ENCODE data around the gene IRAK1BP1.

Gene IRAK1BP1

GRCh38 chr6:78842953-78843352, 24.4 kb upstream of the IRAK1BP1 start:
- TF ChIP-seq EZH2phosphoT487 (conservative IDR thresholded peaks at IDR 0.05; ENCODE audit: low read length), result no peak
- TF ChIP-seq, protein P1, sequence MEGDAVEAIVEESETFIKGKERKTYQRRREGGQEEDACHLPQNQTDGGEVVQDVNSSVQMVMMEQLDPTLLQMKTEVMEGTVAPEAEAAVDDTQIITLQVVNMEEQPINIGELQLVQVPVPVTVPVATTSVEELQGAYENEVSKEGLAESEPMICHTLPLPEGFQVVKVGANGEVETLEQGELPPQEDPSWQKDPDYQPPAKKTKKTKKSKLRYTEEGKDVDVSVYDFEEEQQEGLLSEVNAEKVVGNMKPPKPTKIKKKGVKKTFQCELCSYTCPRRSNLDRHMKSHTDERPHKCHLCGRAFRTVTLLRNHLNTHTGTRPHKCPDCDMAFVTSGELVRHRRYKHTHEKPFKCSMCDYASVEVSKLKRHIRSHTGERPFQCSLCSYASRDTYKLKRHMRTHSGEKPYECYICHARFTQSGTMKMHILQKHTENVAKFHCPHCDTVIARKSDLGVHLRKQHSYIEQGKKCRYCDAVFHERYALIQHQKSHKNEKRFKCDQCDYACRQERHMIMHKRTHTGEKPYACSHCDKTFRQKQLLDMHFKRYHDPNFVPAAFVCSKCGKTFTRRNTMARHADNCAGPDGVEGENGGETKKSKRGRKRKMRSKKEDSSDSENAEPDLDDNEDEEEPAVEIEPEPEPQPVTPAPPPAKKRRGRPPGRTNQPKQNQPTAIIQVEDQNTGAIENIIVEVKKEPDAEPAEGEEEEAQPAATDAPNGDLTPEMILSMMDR (IDR thresholded peaks at IDR 0.05; ENCODE audit: insufficient read depth, low read length, poor library complexity, severe bottlenecking), result no peak
- no peak overlapping the region for H3K27ac ChIP-seq (ENCODE audit: low read depth, low read length)
- no peaks in the 10 kb centered on the region for H3K36me3 ChIP-seq (ENCODE audit: low read length)
- H3K9me2 ChIP-seq (replicated peaks; ENCODE audit: insufficient read depth, low read length), result no peaks in the 10 kb centered on the region
- no peaks in the 10 kb centered on the region for H3K27me3 ChIP-seq (ENCODE audit: low read length)
- no peaks in the 10 kb centered on the region for H3K9me3 ChIP-seq (ENCODE audit: insufficient read depth, low read length)
- H4K20me1 ChIP-seq (ENCODE audit: low read depth, low read length), result no peaks in the 10 kb centered on the region
- H3K4me2 ChIP-seq (ENCODE audit: low read depth, low read length, poor library complexity, severe bottlenecking), result no peak overlapping the region
- no peak overlapping the region for H3K4me3 ChIP-seq (ENCODE audit: insufficient read depth, low read length, poor library complexity, severe bottlenecking)
- no peak overlapping the region for H2AFZ ChIP-seq (ENCODE audit: low read depth, low read length, severe bottlenecking)
- no peak overlapping the region for H3K9ac ChIP-seq (ENCODE audit: low read length)
- H3K79me2 ChIP-seq (ENCODE audit: insufficient read depth, low read length), result no peaks in the 10 kb centered on the region
- no peaks in the 10 kb centered on the region for H3F3A ChIP-seq (ENCODE audit: insufficient read depth)

- Histone ChIP-seq H3K27ac (ENCODE audit: low read depth, low read length) (no peak overlapping the region), H3F3A (ENCODE audit: insufficient read depth) (no peaks in the 10 kb centered on the region), H3K36me3 (ENCODE audit: low read length) (no peaks in the 10 kb centered on the region), H3K9ac (ENCODE audit: low read length) (no peak overlapping the region), H2AFZ (ENCODE audit: low read depth, low read length, severe bottlenecking) (no peak overlapping the region), H3K9me2 (replicated peaks; ENCODE audit: insufficient read depth, low read length) (no peaks in the 10 kb centered on the region), H3K4me2 (ENCODE audit: low read depth, low read length, poor library complexity, severe bottlenecking) (no peak overlapping the region), H3K27me3 (ENCODE audit: low read length) (no peaks in the 10 kb centered on the region), H4K20me1 (ENCODE audit: low read depth, low read length) (no peaks in the 10 kb centered on the region), H3K4me3 (ENCODE audit: insufficient read depth, low read length, poor library complexity, severe bottlenecking) (no peak overlapping the region), H3K9me3 (ENCODE audit: insufficient read depth, low read length) (no peaks in the 10 kb centered on the region), H3K79me2 (ENCODE audit: insufficient read depth, low read length) (no peaks in the 10 kb centered on the region)
- TF ChIP-seq, protein P1 (IDR thresholded peaks at IDR 0.05; ENCODE audit: insufficient read depth, low read length, poor library complexity, severe bottlenecking), result no peak
- no peak for TF ChIP-seq EZH2phosphoT487 (conservative IDR thresholded peaks at IDR 0.05; ENCODE audit: low read length)
Observed at GRCh38 chr6:78844899-78845298, 22.5 kb upstream of the IRAK1BP1 start.

DNA sequence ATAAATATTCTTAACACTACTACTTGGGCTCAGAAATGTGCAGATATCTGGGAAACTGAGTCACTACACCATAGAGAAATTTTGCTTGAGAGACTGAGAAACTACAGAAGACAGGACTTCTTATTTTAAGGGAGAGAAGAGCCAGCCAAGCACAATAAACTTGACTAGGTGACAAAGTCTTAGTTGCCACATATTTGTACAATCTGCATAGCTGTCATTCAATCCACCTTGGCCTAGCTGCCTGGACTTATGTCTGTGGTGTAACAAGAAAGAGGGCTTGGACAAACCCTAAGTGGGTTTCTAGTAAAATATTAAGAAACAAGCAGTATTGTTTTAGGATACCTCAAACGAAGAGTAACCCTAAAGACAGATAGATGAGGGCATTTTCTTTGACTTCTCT, 21.8 kb upstream of the IRAK1BP1 start:
- H3K79me2 ChIP-seq (ENCODE audit: insufficient read depth, low read length), result no peaks in the 10 kb centered on the region
- no peaks in the 10 kb centered on the region for H3K9me2 ChIP-seq (replicated peaks; ENCODE audit: insufficient read depth, low read length)
- H3F3A ChIP-seq (ENCODE audit: insufficient read depth), result no peaks in the 10 kb centered on the region
- no peaks in the 10 kb centered on the region for H3K9me3 ChIP-seq (ENCODE audit: insufficient read depth, low read length)
- no peaks in the 10 kb centered on the region for H4K20me1 ChIP-seq (ENCODE audit: low read depth, low read length)
- no peaks in the 10 kb centered on the region for H3K36me3 ChIP-seq (ENCODE audit: low read length)
- H3K9ac ChIP-seq (ENCODE audit: low read length), result no peak overlapping the region
- no peak overlapping the region for H3K27ac ChIP-seq (ENCODE audit: low read depth, low read length)
- H3K4me3 ChIP-seq (ENCODE audit: insufficient read depth, low read length, poor library complexity, severe bottlenecking), result no peak overlapping the region
- H3K4me2 ChIP-seq (ENCODE audit: low read depth, low read length, poor library complexity, severe bottlenecking), result no peak overlapping the region
- no peak overlapping the region for H2AFZ ChIP-seq (ENCODE audit: low read depth, low read length, severe bottlenecking)
- no peaks in the 10 kb centered on the region for H3K27me3 ChIP-seq (ENCODE audit: low read length)
- TF ChIP-seq EZH2phosphoT487 (conservative IDR thresholded peaks at IDR 0.05; ENCODE audit: low read length), result no peak
- TF ChIP-seq, protein P1 (IDR thresholded peaks at IDR 0.05; ENCODE audit: insufficient read depth, low read length, poor library complexity, severe bottlenecking), result no peak

Measured in SU-DHL-6 (cell line).